ENCODE results near the gene PNPLA1. TPM values are rescaled to one million over a fixed set of nuclear protein-coding genes. Genes with fewer than 3 reads are reported as not detected.

The PNPLA1 gene
- polyA plus RNA-seq, 3 donors, result 3.5 to 3.9 (median 3.8) TPM

DNA sequence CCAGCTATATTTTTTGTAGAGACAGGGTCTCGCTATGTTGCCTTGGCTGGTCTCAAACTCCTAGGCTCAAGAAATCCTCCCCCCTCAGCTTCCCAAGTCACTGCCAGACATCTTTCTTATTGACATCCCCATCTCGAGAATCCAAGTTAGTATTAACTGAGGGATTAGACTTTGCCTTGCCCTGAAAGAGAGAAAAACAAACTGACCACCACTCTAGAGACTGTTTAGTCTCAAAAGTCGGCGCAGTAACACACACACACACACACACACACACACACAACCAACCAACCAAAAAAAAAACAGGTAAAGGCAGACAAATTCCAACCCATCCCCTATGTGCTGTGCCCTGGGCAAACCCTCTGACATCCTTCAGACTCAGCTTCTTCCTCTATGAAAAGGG is 27.2 kb upstream of the PNPLA1 start:
- H3K4me2 ChIP-seq (replicated peaks; ENCODE audit: extremely low read depth, low read length, poor library complexity, severe bottlenecking), result no peak overlapping the region
- no peaks in the 10 kb centered on the region for H3K27me3 ChIP-seq (ENCODE audit: control insufficient read depth in 2 of 2, insufficient read depth in 2 of 2, low read length in 2 of 2)
- H3K4me1 Mint-ChIP-seq, result peaks cover 65% of the 10 kb centered on the region
- peaks cover 0 to 4% of the 10 kb centered on the region in 2 donors for H3K36me3 Mint-ChIP-seq
- peaks cover 0 to 10% (median 5%) of the 10 kb centered on the region in 3 donors for H3K27me3 Mint-ChIP-seq (ENCODE audit: low read depth in 3 of 3)
- DNase-seq, result no peak
- no peak overlapping the region for H3K9ac ChIP-seq (ENCODE audit: insufficient read depth, low read length, poor library complexity, severe bottlenecking)
- peaks cover 53 to 63% of the 10 kb centered on the region in 2 donors for H3K4me1 ChIP-seq (ENCODE audit: control insufficient read depth in 1 of 2, insufficient read depth in 2 of 2, low read length in 2 of 2)
- peaks cover 0 to 4% (median 0%) of the 10 kb centered on the region in 7 donors for H3K9me3 Mint-ChIP-seq
- peak overlapping the region in 1 of 2 donors; percentile 90 for H3K4me3 Mint-ChIP-seq
- no peak overlapping the region for H3K4me3 ChIP-seq (replicated peaks in 1 of 3; ENCODE audit: low read depth in 2 of 3, low read length in 3 of 3)
- peak overlapping the region in 2 of 7 donors; percentile 15 to 25 for H3K27ac Mint-ChIP-seq
- no peaks in the 10 kb centered on the region for H3K79me2 ChIP-seq (ENCODE audit: insufficient read depth, low read length)
- intact Hi-C loops (cut with micrococcal nuclease), result no loop called here
- no peak overlapping the region for H3K27ac ChIP-seq (ENCODE audit: low read depth in 1 of 2, low read length in 2 of 2)
- H2AFZ ChIP-seq (ENCODE audit: insufficient read depth, low read depth, low read length, poor library complexity, severe bottlenecking), result no peak overlapping the region
- no peaks in the 10 kb centered on the region for H3K36me3 ChIP-seq (replicated peaks in 1 of 2; ENCODE audit: control insufficient read depth in 1 of 2, insufficient read depth in 2 of 2, low read length in 2 of 2)
- TF ChIP-seq, protein P1, sequence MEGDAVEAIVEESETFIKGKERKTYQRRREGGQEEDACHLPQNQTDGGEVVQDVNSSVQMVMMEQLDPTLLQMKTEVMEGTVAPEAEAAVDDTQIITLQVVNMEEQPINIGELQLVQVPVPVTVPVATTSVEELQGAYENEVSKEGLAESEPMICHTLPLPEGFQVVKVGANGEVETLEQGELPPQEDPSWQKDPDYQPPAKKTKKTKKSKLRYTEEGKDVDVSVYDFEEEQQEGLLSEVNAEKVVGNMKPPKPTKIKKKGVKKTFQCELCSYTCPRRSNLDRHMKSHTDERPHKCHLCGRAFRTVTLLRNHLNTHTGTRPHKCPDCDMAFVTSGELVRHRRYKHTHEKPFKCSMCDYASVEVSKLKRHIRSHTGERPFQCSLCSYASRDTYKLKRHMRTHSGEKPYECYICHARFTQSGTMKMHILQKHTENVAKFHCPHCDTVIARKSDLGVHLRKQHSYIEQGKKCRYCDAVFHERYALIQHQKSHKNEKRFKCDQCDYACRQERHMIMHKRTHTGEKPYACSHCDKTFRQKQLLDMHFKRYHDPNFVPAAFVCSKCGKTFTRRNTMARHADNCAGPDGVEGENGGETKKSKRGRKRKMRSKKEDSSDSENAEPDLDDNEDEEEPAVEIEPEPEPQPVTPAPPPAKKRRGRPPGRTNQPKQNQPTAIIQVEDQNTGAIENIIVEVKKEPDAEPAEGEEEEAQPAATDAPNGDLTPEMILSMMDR (IDR thresholded peaks at IDR 0.05), result no peak
- H4K20me1 ChIP-seq (ENCODE audit: insufficient read depth, low read length), result no peaks in the 10 kb centered on the region
- no peaks in the 10 kb centered on the region for H3K9me3 ChIP-seq (replicated peaks in 1 of 2; ENCODE audit: control insufficient read depth in 1 of 2, insufficient read depth in 1 of 2, low read length in 2 of 2)
- WGBS (ENCODE audit: insufficient coverage), result 100% methylated on average over 1 of the region's 4 CpGs

DNA sequence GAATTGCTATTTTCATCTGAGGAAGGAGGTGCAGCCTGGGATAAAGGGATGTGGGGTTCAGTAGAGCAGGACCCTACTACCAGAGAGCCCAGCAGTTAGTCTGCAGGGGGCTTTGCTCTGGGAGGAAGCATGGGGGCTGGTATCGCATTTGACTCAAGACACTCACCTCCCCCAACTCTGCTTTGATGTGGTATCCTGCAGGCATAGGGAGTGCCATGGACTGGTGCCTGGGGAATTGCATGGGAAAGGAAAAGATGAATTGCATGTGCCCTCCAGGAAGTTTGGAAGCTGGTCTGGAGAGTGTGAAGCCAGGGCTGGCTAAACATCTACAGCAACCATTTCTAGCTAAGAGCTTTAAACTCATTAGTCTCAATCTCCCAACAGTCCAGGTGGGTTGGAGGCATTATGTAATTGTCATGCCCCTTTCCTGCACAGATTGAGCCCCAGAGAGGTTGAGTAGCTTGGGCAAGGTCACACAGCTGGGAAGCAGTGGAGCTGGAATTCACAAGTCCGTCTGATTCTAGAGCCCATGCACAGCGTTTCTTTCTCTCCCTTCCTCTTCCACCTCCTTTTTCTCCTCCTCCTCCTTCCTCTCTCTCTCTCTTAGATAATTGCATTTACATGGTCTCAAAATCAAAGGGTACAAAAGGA is 26.2 kb upstream of the PNPLA1 start:
- no peaks in the 10 kb centered on the region for H3K79me2 ChIP-seq (ENCODE audit: insufficient read depth, low read length)
- TF ChIP-seq, protein P1 (IDR thresholded peaks at IDR 0.05), result no peak
- Mint-ChIP-seq H3K27me3 (ENCODE audit: low read depth in 3 of 3) (peaks cover 0 to 10% (median 5%) of the 10 kb centered on the region in 3 donors), H3K36me3 (peaks cover 0 to 4% of the 10 kb centered on the region in 2 donors), H3K4me3 (no peak overlapping the region), H3K27ac (no peak overlapping the region), H3K9me3 (peaks cover 0 to 4% (median 0%) of the 10 kb centered on the region in 7 donors), H3K4me1 (peaks cover 74% of the 10 kb centered on the region)
- no peaks in the 10 kb centered on the region for H3K27me3 ChIP-seq (ENCODE audit: control insufficient read depth in 2 of 2, insufficient read depth in 2 of 2, low read length in 2 of 2)
- no peaks in the 10 kb centered on the region for H3K36me3 ChIP-seq (replicated peaks in 1 of 2; ENCODE audit: control insufficient read depth in 1 of 2, insufficient read depth in 2 of 2, low read length in 2 of 2)
- no peaks in the 10 kb centered on the region for H4K20me1 ChIP-seq (ENCODE audit: insufficient read depth, low read length)
- intact Hi-C loops (cut with micrococcal nuclease), result no loop called here
- H3K9ac ChIP-seq (ENCODE audit: insufficient read depth, low read length, poor library complexity, severe bottlenecking), result no peak overlapping the region
- no peak overlapping the region for H3K4me3 ChIP-seq (replicated peaks in 1 of 3; ENCODE audit: low read depth in 2 of 3, low read length in 3 of 3)
- H2AFZ ChIP-seq (ENCODE audit: insufficient read depth, low read depth, low read length, poor library complexity, severe bottlenecking), result no peak overlapping the region
- no peaks in the 10 kb centered on the region for H3K9me3 ChIP-seq (replicated peaks in 1 of 2; ENCODE audit: control insufficient read depth in 1 of 2, insufficient read depth in 1 of 2, low read length in 2 of 2)
- H3K27ac ChIP-seq (ENCODE audit: low read depth in 1 of 2, low read length in 2 of 2), result no peak overlapping the region
- H3K4me2 ChIP-seq (replicated peaks; ENCODE audit: extremely low read depth, low read length, poor library complexity, severe bottlenecking), result no peak overlapping the region
- peaks cover 64 to 73% of the 10 kb centered on the region in 2 donors for H3K4me1 ChIP-seq (ENCODE audit: control insufficient read depth in 1 of 2, insufficient read depth in 2 of 2, low read length in 2 of 2)
- no CpG with 5 or more reads among the region's 3 CpGs for WGBS (ENCODE audit: insufficient coverage)
- DNase-seq, result no peak

Data from CD14-positive monocyte (primary cell).